H1 (cell line): ENCODE measurements around the gene NDUFB11.

Source experiments
- CEBPB ChIP-seq: IDR thresholded peaks from 2 replicates; pipeline ENCODE4 v1.6.1; 2012; ENCODE audit warnings: low read depth, low read length
- CHD2 ChIP-seq: IDR thresholded peaks from 2 replicates; pipeline ENCODE4 v1.6.1; 2012; ENCODE audit warnings: low read length, improper control_type of control experiment
- CREB1 ChIP-seq: IDR thresholded peaks from 2 replicates; pipeline ENCODE4 v1.6.1; 2012; ENCODE audit warnings: inconsistent platforms
- CTCF ChIP-seq, 3 experiments: IDR thresholded peaks; 1 replicate in 2 of 3; 2 replicates in 1 of 3; pipeline versions ENCODE4 v1.5.1 to v1.6.1; 2011; ENCODE audit warnings: low read length in 3 of 3, mild to moderate bottlenecking in 3 of 3, inconsistent platforms in 2 of 3, low read depth in 1 of 3, moderate library complexity in 1 of 3; ENCODE audit not compliant: insufficient read depth in 1 of 3; ENCODE audit errors: control extremely low read depth in 1 of 3
- E2F6 ChIP-seq: IDR thresholded peaks from 2 replicates; pipeline ENCODE4 v1.6.1; 2012; ENCODE audit warnings: inconsistent platforms
- EGR1 ChIP-seq: IDR thresholded peaks from 2 replicates; pipeline ENCODE4 v1.6.1; 2011; ENCODE audit warnings: low read depth, low read length, borderline replicate concordance
- EP300 ChIP-seq, 2 experiments: IDR thresholded peaks; 1 replicate in 1 of 2; 2 replicates in 1 of 2; pipeline ENCODE4 v1.6.1; 2011 to 2012; ENCODE audit warnings: low read depth in 2 of 2, low read length in 2 of 2, mild to moderate bottlenecking in 2 of 2, borderline replicate concordance in 1 of 2, inconsistent platforms in 1 of 2, moderate library complexity in 1 of 2
- HDAC2 ChIP-seq, 2 experiments: fragments of 300-600 bp in 1 of 2; sonication (generic) in 1 of 2; IDR thresholded peaks; 2 replicates each; pipeline ENCODE4 v1.6.1; 2011 to 2012; ENCODE audit warnings: low read depth in 2 of 2, low read length in 2 of 2, mild to moderate bottlenecking in 2 of 2, moderate library complexity in 2 of 2, borderline replicate concordance in 1 of 2, inconsistent platforms in 1 of 2
- HDAC6 ChIP-seq: IDR thresholded peaks from one replicate; pipeline ENCODE4 v1.7.1; 2012; ENCODE audit warnings: low read depth, mild to moderate bottlenecking, inconsistent platforms, low read length, moderate library complexity
- MAX ChIP-seq: IDR thresholded peaks from 2 replicates; pipeline ENCODE4 v1.6.1; 2012; ENCODE audit warnings: inconsistent platforms
- RAD21 ChIP-seq, 2 experiments: IDR thresholded peaks in 1 of 2; conservative IDR thresholded peaks in 1 of 2; 2 replicates each; pipeline ENCODE4 v1.6.1; 2011; ENCODE audit warnings: low read depth in 2 of 2, low read length in 2 of 2, improper control_type of control experiment in 1 of 2, inconsistent platforms in 1 of 2, mild to moderate bottlenecking in 1 of 2, moderate library complexity in 1 of 2
- SP1 ChIP-seq: IDR thresholded peaks from 2 replicates; pipeline ENCODE4 v1.6.1; 2011; ENCODE audit warnings: low read depth, low read length
- TBP ChIP-seq: IDR thresholded peaks from 2 replicates; pipeline ENCODE4 v1.6.1; 2011; ENCODE audit warnings: low read depth, low read length, improper control_type of control experiment
- TCF12 ChIP-seq: IDR thresholded peaks from 2 replicates; pipeline ENCODE4 v1.6.1; 2011; ENCODE audit warnings: low read depth, mild to moderate bottlenecking, low read length

GRCh38 chrX:47187106-47187677 lies 42.7 kb upstream of the NDUFB11 start:
- TF ChIP-seq CTCF (IDR thresholded peaks at IDR 0.05; ENCODE audit: control extremely low read depth in 1 of 3, insufficient read depth in 1 of 3, low read depth in 1 of 3, low read length in 3 of 3) (no peak), SP1 (no peak), HDAC6 (no peak), E2F6 (no peak), EP300 (IDR thresholded peaks at IDR 0.05; ENCODE audit: borderline replicate concordance in 1 of 2, low read depth in 2 of 2, low read length in 2 of 2) (no peak), CREB1 (no peak), CEBPB (no peak), MAX (no peak), CHD2 (no peak), TCF12 (no peak), RAD21 (IDR thresholded peaks at IDR 0.05 in 1 of 2, conservative IDR thresholded peaks at IDR 0.05 in 1 of 2; ENCODE audit: low read depth in 2 of 2, low read length in 2 of 2) (no peak), TBP (no peak), HDAC2 (IDR thresholded peaks at IDR 0.05; ENCODE audit: borderline replicate concordance in 1 of 2, low read depth in 2 of 2, low read length in 2 of 2) (no peak), EGR1 (no peak)
